ENCODE measurements around the gene AJAP1. TPM values are rescaled to one million over a fixed set of nuclear protein-coding genes. Genes with fewer than 3 reads are reported as not detected.

AJAP1 gene
- total and polyA plus RNA-seq, 2 of the 8 experiments (the other 6 are each of a cell fraction or from before 2014, with no cell fraction given): 1.9 to 6.2 TPM

DNA sequence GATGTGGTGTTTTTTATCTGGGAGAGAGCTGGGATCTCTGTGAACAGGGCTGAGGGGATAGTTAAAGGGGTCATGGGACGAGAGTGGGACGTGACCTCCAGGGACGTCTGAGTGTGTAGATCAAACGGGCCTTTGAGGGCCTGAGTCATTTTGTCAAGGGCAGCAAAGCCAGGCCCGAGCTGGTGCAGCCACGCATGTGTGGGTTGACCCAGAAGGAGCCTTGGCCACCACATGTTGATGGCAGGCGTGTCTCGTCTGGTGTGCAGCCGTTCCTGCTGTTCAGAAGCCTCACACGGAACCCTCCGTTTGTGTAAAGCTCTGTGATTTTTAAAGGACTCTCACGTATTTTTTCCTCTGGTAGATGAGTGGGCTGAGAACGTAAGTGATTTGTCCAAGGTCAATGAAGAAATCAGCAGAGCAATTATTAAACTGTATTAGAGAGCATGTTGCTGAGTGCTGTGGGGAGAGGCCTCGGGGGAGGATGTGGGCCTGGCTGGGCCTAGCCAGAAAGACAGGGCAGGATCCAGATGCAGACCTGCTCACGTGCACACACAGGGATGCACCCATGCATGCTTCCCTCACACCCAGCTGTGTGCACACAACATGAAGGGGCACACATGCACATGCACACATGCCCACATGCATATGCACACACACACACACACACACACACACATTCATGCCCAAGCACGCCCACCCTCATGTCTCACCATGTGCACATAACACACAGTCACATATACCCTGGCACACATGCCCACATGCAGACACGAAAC, 89.8 kb downstream of the AJAP1 start (continued):
- TF ChIP-seq ASH2L (IDR thresholded peaks at IDR 0.05; ENCODE audit: low read length): no peak
- no peak for TF ChIP-seq CHD1 (IDR thresholded peaks at IDR 0.05; ENCODE audit: low read depth, low read length)
- TF ChIP-seq NANOG (IDR thresholded peaks at IDR 0.05; ENCODE audit: insufficient read depth, low read depth, low read length, poor library complexity, severe bottlenecking): no peak
- TF ChIP-seq RFX5 (IDR thresholded peaks at IDR 0.05; ENCODE audit: borderline replicate concordance, low read depth, low read length): no peak
- TF ChIP-seq, protein P1, sequence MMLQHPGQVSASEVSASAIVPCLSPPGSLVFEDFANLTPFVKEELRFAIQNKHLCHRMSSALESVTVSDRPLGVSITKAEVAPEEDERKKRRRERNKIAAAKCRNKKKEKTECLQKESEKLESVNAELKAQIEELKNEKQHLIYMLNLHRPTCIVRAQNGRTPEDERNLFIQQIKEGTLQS (IDR thresholded peaks at IDR 0.05; ENCODE audit: insufficient read depth, low read depth, low read length): no peak
- no peak for TF ChIP-seq EZH2 (IDR thresholded peaks at IDR 0.05; ENCODE audit: low read depth, low read length, severe bottlenecking)
- no peak for TF ChIP-seq KDM4A (IDR thresholded peaks at IDR 0.05; ENCODE audit: low read depth, low read length, severe bottlenecking)
- TF ChIP-seq JUND (IDR thresholded peaks at IDR 0.05; ENCODE audit: low read length): no peak

All from H1 (cell line).